Lower leg skin (tissue), 3 donors: Measurements from ENCODE around the gene TIPARP.

Experiments
- CTCF ChIP-seq, 3 donors: fragments of 450-650 bp; IDR thresholded peaks; one replicate each; pipeline ENCODE4 v1.5.1; 2016; ENCODE audit warnings: antibody characterized with exemption in 3 of 3, mild to moderate bottlenecking in 3 of 3, moderate library complexity in 2 of 3
- POLR2A ChIP-seq, 2 donors: fragments of 450-650 bp; IDR thresholded peaks; one replicate each; pipeline ENCODE4 v1.6.1; 2016 to 2017; ENCODE audit warnings: antibody characterized with exemption in 2 of 2, mild to moderate bottlenecking in 1 of 2, moderate library complexity in 1 of 2

- TF ChIP-seq CTCF (IDR thresholded peaks at IDR 0.05) (no peak), POLR2A (IDR thresholded peaks at IDR 0.05) (no peak)
Observed at GRCh38 chr3:156729460-156730179, 55.2 kb downstream of the TIPARP start.
